ENCODE data around the gene EIF6.

The EIF6 gene

GRCh38 chr20:35291654-35292503 is 7.3 kb upstream of the EIF6 start, which contains the start of gene FAM83C:
FAM83C (minus strand) TSS chr20:35292425; CDS start chr20:35292304, 121 bp downstream.
- no peak for TF ChIP-seq CTCF (IDR thresholded peaks at IDR 0.05; ENCODE audit: control extremely low read depth, extremely low read depth, low read depth, missing control alignments)
- DNase-seq (ENCODE audit: extremely low spot score): no peak
- ChIA-PET CTCF (interaction anchor here (0.8 to 13.6 kb wide), 3 partner anchors 12 to 17 kb away, joined by 3 to 108 read pairs (median 8); no protein-coding TSS in a partner anchor), POLR2A (no interaction called here)

GRCh38 chr20:35290887-35291417 is 6.4 kb upstream of the EIF6 start:
- ChIA-PET CTCF (interaction anchor here (1.6 kb wide), 1 partner anchor 13 kb away, joined by 8 read pairs; no protein-coding TSS in a partner anchor), POLR2A (interaction anchor here (1.0 kb wide), 1 partner anchor 76 kb away, joined by 4 read pairs; no protein-coding TSS in a partner anchor)

GRCh38 chr20:35290186-35290886 is 5.8 kb upstream of the EIF6 start:
- no peak for DNase-seq (ENCODE audit: extremely low spot score)
- CTCF ChIA-PET: interaction anchor here (1.6 to 3.0 kb wide), 2 partner anchors 13 kb away, joined by 8 to 28 read pairs; no protein-coding TSS in a partner anchor
- no peak for TF ChIP-seq CTCF (IDR thresholded peaks at IDR 0.05; ENCODE audit: control extremely low read depth, extremely low read depth, low read depth, missing control alignments)
- POLR2A ChIA-PET: interaction anchor here (1.0 kb wide), 1 partner anchor 76 kb away, joined by 4 read pairs; no protein-coding TSS in a partner anchor

More at GRCh38 chr20:35290887-35291417, 6.4 kb upstream of the EIF6 start:
- DNase-seq (ENCODE audit: extremely low spot score): no peak
- TF ChIP-seq CTCF (IDR thresholded peaks at IDR 0.05; ENCODE audit: control extremely low read depth, extremely low read depth, low read depth, missing control alignments): no peak

- no peak for DNase-seq (ENCODE audit: extremely low spot score)
- no peak for TF ChIP-seq CTCF (IDR thresholded peaks at IDR 0.05; ENCODE audit: control extremely low read depth, extremely low read depth, low read depth, missing control alignments)
- CTCF ChIA-PET: interaction anchor here (0.6 to 3.0 kb wide), 4 partner anchors 15 to 41 kb away, joined by 3 to 28 read pairs (median 4); no protein-coding TSS in a partner anchor
- POLR2A ChIA-PET: no interaction called here
Observed at GRCh38 chr20:35288325-35289060, 3.9 kb upstream of the EIF6 start.

- TF ChIP-seq CTCF (IDR thresholded peaks at IDR 0.05; ENCODE audit: control extremely low read depth, extremely low read depth, low read depth, missing control alignments): no peak
- ChIA-PET POLR2A (no interaction called here), CTCF (interaction anchor here (0.6 to 3.0 kb wide), 6 partner anchors 13 to 41 kb away, joined by 3 to 28 read pairs (median 4); no protein-coding TSS in a partner anchor)
- DNase-seq (ENCODE audit: extremely low spot score): no peak
Observed at GRCh38 chr20:35287509-35288324, 3.1 kb upstream of the EIF6 start.

All from GM10248 (cell line).